ENCODE data around the gene MICOS13. TPM values are rescaled to one million over a fixed set of nuclear protein-coding genes. Genes with fewer than 3 reads are reported as not detected.

The MICOS13 gene
- total and polyA plus RNA-seq, 8 donors: 26.7 to 63.3 (median 40.3) TPM

DNA sequence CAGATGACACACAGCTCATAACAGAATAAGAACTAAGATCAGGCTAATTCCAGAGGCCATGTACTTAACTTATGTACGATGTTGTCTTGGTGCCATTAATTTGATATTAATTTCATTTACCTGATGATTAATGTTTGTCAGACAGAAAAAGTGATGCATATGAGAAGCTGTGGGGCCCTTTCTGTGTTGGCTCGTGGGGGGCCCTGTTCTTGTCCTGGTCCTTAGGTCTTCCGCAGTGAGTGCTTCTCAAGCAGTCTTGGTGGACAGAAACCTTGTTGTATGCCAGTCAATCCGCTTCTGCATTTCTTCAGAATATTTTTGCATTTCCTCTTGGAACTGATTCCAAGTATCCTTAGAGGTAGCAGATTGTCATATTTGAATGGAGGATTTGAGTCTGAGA is 37.3 kb downstream of the MICOS13 start:
- intact Hi-C loops (cut with DNase I): no loop called here
- TF ChIP-seq, protein P1, sequence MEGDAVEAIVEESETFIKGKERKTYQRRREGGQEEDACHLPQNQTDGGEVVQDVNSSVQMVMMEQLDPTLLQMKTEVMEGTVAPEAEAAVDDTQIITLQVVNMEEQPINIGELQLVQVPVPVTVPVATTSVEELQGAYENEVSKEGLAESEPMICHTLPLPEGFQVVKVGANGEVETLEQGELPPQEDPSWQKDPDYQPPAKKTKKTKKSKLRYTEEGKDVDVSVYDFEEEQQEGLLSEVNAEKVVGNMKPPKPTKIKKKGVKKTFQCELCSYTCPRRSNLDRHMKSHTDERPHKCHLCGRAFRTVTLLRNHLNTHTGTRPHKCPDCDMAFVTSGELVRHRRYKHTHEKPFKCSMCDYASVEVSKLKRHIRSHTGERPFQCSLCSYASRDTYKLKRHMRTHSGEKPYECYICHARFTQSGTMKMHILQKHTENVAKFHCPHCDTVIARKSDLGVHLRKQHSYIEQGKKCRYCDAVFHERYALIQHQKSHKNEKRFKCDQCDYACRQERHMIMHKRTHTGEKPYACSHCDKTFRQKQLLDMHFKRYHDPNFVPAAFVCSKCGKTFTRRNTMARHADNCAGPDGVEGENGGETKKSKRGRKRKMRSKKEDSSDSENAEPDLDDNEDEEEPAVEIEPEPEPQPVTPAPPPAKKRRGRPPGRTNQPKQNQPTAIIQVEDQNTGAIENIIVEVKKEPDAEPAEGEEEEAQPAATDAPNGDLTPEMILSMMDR (IDR thresholded peaks at IDR 0.05): no peak
- no peaks in the 10 kb centered on the region for H3K27me3 ChIP-seq
- H3K9me3 ChIP-seq: no peaks in the 10 kb centered on the region
- ATAC-seq (no peak), DNase-seq (no peak)
- peaks cover 0 to 9% of the 10 kb centered on the region in 2 donors for H3K4me1 ChIP-seq
- H3K4me3 ChIP-seq: no peak overlapping the region
- H3K27ac ChIP-seq: no peak overlapping the region
- H3K36me3 ChIP-seq: peaks cover 0 to 68% of the 10 kb centered on the region in 2 donors

DNA sequence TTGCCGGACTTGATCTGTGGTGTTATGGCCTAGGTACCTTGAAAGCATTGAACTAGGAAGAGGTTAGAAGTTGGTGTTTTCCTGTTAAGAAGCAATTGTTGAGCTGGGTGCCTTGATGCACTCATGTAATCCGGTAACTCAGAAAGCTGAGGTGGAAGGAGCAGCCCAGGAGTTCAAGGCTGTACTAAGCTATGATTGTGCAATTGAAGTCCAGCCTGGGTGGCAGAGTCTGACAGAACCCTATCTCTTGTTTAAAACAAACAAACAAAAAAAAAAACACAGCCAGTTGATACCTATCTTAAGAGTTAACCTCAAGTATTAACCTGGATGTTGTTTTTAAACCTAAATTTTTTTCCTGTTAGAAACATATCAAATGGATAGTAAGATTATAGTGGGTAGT is 38.1 kb downstream of the MICOS13 start:
- Histone ChIP-seq H3K27ac (no peak overlapping the region), H3K27me3 (no peaks in the 10 kb centered on the region), H3K4me3 (no peak overlapping the region), H3K9me3 (no peaks in the 10 kb centered on the region), H3K4me1 (peaks cover 0 to 17% of the 10 kb centered on the region in 2 donors), H3K36me3 (peaks cover 0 to 59% of the 10 kb centered on the region in 2 donors)
- ATAC-seq: no peak
- DNase-seq: no peak
- intact Hi-C loops (cut with DNase I): no loop called here
- TF ChIP-seq, protein P1 (IDR thresholded peaks at IDR 0.05): no peak

DNA sequence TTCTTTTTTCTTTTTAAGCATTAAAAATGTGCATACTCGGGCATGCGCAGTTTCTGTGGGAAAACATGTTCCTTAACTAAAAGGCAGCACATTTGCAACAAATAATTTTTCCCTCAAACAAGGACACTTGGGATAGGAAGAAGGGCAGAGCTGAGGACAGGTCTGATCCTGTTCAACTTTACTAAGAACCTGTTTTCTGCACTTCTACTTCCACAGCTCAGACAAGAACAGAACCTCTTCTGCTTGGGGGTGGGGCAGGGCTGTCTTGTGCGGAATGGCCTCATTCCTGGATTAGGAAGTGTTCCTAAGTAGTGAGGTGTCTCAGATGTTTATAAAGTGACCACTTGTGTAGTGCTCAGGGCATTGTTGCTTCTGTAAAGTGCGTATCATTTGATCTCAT is 39.1 kb downstream of the MICOS13 start:
- Histone ChIP-seq H3K4me1 (peaks cover 0 to 26% of the 10 kb centered on the region in 2 donors), H3K27ac (no peak overlapping the region), H3K9me3 (no peaks in the 10 kb centered on the region), H3K27me3 (no peaks in the 10 kb centered on the region), H3K36me3 (peaks cover 0 to 49% of the 10 kb centered on the region in 2 donors), H3K4me3 (no peak overlapping the region)
- TF ChIP-seq, protein P1 (IDR thresholded peaks at IDR 0.05): no peak
- ATAC-seq (peak; percentile 41), DNase-seq (no peak)
- intact Hi-C loops (cut with DNase I): no loop called here

DNA sequence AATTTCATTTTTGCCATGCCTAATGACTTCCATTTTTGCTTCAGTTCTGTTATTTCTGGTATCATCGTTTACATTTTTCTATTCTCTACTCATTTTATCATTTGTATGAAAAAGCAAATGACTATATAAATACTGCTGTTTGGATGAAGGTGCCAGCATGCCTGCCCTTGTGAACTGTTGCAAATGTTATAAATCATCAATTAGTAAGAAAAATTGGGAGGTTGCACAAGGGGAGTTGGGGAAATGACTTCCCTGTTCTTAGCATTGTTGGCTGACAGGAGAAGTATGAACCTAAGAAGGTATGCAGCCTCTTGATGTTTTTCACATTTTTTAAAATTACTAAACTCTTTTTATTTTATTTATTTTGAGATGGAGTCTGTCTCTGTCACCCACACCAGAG is 42.3 kb downstream of the MICOS13 start:
- H3K36me3 ChIP-seq: peaks cover 0 to 21% of the 10 kb centered on the region in 2 donors
- H3K4me1 ChIP-seq: peaks cover 2 to 52% of the 10 kb centered on the region in 2 donors
- intact Hi-C loops (cut with DNase I): no loop called here
- no peak overlapping the region for H3K4me3 ChIP-seq
- TF ChIP-seq, protein P1 (IDR thresholded peaks at IDR 0.05): no peak
- peak overlapping the region in 1 of 2 donors; percentile 41 for H3K27ac ChIP-seq
- DNase-seq: no peak
- no peaks in the 10 kb centered on the region for H3K9me3 ChIP-seq
- no peaks in the 10 kb centered on the region for H3K27me3 ChIP-seq
- no peak for ATAC-seq

DNA sequence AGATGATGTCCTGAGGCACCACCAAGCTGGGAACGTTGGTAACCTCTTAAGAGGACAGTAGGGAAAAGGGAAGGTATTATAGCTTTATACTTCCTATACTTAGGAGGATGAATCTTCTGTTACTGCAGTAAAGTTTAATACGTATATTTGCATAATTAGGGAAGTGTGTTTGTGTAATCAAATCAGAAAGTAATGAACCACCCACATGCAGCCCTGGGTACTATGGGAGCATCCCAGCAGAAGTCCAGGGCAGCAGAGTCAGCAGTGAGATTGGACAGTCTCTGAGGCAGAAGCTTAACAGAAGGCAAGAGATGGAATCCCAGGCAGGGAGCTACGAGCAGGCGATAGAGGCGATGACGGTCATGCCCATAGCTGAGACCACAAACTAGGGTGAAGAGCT is 44.9 kb downstream of the MICOS13 start:
- no peak for ATAC-seq

More for the DNA sequence above, 44.9 kb downstream of the MICOS13 start:
- peaks cover 0 to 10% of the 10 kb centered on the region in 2 donors for H3K36me3 ChIP-seq
- no peak overlapping the region for H3K27ac ChIP-seq
- no peaks in the 10 kb centered on the region for H3K27me3 ChIP-seq
- DNase-seq: no peak
- H3K4me3 ChIP-seq: no peak overlapping the region
- H3K9me3 ChIP-seq: no peaks in the 10 kb centered on the region
- TF ChIP-seq, protein P1 (IDR thresholded peaks at IDR 0.05): no peak
- peaks cover 21 to 72% of the 10 kb centered on the region in 2 donors for H3K4me1 ChIP-seq
- intact Hi-C loops (cut with DNase I): no loop called here
